OCI-LY3 (cell line): Measurements from ENCODE around the gene RFPL2.

Experiments
- EZH2phosphoT487 ChIP-seq: fragments of 200-600 bp; shearing (Covaris generic); IDR thresholded peaks from 2 replicates; pipeline ENCODE4 v1.6.1; 2018; ENCODE audit warnings: antibody characterized with exemption, mixed run types, low read depth
- TF ChIP-seq, protein P1 (sequence below): fragments of 200-600, 300-600 bp; sonication (generic); IDR thresholded peaks from 2 replicates; pipeline ENCODE4 v1.5.1; 2014; ENCODE audit warnings: antibody characterized with exemption, low read length, low read depth

- TF ChIP-seq, protein P1, sequence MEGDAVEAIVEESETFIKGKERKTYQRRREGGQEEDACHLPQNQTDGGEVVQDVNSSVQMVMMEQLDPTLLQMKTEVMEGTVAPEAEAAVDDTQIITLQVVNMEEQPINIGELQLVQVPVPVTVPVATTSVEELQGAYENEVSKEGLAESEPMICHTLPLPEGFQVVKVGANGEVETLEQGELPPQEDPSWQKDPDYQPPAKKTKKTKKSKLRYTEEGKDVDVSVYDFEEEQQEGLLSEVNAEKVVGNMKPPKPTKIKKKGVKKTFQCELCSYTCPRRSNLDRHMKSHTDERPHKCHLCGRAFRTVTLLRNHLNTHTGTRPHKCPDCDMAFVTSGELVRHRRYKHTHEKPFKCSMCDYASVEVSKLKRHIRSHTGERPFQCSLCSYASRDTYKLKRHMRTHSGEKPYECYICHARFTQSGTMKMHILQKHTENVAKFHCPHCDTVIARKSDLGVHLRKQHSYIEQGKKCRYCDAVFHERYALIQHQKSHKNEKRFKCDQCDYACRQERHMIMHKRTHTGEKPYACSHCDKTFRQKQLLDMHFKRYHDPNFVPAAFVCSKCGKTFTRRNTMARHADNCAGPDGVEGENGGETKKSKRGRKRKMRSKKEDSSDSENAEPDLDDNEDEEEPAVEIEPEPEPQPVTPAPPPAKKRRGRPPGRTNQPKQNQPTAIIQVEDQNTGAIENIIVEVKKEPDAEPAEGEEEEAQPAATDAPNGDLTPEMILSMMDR: peak; percentile 79
- TF ChIP-seq EZH2phosphoT487: no peak
Measured at GRCh38 chr22:32206774-32207758, 2.2 kb upstream of the RFPL2 start.
